B cell (primary cell): ENCODE data around the gene EPB41.

Experiments
- EZH2 ChIP-seq: IDR thresholded peaks from 2 replicates; pipeline ENCODE4 v1.6.1; 2012; ENCODE audit warnings: borderline replicate concordance, low read depth, mild to moderate bottlenecking, moderate library complexity, low read length; ENCODE audit not compliant: insufficient read depth, poor library complexity, severe bottlenecking
- TF ChIP-seq, protein P1 (sequence below): fragments of 200-600 bp; IDR thresholded peaks from one replicate; pipeline ENCODE4 v1.8.0; 2022; ENCODE audit warnings: antibody characterized with exemption, mild to moderate bottlenecking

DNA sequence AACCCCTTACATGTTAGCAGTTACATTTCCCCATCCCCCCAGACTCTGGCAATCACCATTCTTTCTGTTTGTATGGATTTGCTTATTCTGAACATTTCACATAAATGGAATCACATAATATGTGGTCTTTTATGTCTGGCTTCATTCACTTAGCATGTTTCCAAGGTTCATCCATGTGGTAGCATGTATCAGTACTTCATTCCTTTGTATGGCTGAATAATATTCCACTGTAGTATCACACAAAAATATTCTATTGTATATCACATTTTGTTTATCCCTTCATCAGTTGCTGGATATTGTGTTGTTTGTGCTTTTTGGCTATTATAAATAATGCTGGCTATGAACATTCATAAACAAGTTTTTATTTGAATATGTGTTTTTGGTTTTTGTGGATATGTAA lies 22.2 kb downstream of the EPB41 start:
- TF ChIP-seq, protein P1, sequence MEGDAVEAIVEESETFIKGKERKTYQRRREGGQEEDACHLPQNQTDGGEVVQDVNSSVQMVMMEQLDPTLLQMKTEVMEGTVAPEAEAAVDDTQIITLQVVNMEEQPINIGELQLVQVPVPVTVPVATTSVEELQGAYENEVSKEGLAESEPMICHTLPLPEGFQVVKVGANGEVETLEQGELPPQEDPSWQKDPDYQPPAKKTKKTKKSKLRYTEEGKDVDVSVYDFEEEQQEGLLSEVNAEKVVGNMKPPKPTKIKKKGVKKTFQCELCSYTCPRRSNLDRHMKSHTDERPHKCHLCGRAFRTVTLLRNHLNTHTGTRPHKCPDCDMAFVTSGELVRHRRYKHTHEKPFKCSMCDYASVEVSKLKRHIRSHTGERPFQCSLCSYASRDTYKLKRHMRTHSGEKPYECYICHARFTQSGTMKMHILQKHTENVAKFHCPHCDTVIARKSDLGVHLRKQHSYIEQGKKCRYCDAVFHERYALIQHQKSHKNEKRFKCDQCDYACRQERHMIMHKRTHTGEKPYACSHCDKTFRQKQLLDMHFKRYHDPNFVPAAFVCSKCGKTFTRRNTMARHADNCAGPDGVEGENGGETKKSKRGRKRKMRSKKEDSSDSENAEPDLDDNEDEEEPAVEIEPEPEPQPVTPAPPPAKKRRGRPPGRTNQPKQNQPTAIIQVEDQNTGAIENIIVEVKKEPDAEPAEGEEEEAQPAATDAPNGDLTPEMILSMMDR = no peak
- no peak for TF ChIP-seq EZH2
